ENCODE measurements around the gene CGA.

DNA sequence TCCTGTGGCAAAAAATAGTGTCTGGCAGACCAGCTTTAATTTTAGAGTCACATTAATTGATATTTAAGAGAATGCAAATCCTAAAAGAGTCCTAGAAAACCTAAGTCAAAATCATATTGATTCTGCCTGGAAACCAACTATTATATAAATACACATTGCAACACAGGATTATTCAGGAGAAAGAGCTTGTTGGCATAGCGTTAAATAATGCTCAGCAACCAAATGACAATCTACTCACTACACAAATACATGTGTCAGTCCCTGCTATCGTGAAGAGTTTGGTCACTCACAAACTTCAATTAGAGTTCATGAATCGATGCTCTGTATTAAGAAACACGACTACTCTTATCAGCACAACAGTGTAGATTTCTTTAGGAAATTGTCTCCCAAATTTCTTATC, 54.2 kb downstream of the CGA start:
- no peak for TF ChIP-seq POLR2A (IDR thresholded peaks at IDR 0.05; ENCODE audit: extremely low read depth, insufficient read length)
- TF ChIP-seq, protein P1, sequence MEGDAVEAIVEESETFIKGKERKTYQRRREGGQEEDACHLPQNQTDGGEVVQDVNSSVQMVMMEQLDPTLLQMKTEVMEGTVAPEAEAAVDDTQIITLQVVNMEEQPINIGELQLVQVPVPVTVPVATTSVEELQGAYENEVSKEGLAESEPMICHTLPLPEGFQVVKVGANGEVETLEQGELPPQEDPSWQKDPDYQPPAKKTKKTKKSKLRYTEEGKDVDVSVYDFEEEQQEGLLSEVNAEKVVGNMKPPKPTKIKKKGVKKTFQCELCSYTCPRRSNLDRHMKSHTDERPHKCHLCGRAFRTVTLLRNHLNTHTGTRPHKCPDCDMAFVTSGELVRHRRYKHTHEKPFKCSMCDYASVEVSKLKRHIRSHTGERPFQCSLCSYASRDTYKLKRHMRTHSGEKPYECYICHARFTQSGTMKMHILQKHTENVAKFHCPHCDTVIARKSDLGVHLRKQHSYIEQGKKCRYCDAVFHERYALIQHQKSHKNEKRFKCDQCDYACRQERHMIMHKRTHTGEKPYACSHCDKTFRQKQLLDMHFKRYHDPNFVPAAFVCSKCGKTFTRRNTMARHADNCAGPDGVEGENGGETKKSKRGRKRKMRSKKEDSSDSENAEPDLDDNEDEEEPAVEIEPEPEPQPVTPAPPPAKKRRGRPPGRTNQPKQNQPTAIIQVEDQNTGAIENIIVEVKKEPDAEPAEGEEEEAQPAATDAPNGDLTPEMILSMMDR (IDR thresholded peaks at IDR 0.05; ENCODE audit: low read depth, low read length): no peak
